HG02981 (cell line): ENCODE data around the gene SAMSN1.

ENCODE experiments used
- ATAC-seq: cut with Tn5 transposase; IDR thresholded peaks from one replicate; pipeline ENCODE4 v1.9.1; 2021; ENCODE audit warnings: mild to moderate bottlenecking, moderate library complexity; ENCODE audit not compliant: unreplicated experiment

The SAMSN1 gene

DNA sequence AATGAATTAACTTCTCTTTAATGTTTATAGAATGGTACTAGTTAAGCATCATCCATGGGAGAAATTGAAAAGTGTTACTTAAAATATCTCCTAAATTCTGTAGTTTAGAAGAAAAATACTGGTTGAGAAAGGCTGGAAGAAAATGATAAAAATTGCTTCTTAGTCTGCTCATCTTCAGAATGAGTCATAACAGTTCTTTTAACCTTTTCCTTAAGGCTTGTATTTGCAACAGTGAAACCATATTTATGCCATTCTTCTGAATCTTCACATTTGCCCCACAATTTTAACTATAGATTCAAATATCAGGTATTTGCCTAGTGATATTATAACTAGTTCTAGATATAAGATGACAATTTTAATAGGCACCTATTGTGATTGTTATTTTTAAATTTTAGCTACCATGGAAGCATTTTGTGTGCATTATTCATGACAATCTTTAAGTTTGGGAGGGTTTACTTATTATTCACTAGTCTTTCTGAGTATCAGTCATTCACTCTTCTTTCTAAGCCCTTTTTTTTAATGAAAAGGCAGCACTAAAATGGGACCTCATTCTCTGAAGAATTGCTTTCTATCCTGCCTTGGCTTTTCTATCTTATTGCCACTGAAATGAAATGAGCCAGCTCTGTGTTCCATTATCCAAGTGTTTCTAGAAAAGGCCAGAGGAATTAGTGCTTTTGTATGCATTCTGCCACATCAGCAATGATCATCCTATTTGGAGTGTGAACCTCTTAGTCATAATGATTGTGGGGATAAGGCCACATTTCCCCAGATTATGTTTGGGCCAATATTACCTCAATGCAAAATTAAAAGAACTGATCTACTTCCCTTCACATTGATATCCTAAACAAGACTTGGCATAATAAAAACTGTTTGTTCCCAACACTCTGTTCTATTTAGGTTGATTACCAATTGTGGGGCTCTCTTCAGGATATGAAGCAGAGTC is 58.4 kb downstream of the SAMSN1 start:
- ATAC-seq, result no peak

DNA sequence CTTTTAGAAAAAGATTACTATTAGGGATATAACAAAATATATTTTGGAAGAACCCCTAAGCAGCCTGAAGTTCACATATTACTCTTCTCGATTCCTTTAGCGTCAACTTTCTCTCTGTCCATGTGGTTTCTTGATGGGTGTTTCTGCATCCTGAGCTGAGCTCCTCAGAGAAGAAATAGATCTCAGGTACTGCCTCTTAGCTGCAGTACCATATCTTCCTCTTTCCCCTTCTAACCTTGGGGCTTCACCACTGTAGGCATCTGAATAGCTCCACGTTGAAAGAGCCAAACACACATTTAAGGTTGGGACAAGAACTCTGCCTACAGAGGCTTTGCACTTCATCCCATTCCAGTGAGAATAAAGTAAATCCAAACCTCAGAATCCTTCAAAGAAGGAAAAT is 59.2 kb downstream of the SAMSN1 start:
- no peak for ATAC-seq

DNA sequence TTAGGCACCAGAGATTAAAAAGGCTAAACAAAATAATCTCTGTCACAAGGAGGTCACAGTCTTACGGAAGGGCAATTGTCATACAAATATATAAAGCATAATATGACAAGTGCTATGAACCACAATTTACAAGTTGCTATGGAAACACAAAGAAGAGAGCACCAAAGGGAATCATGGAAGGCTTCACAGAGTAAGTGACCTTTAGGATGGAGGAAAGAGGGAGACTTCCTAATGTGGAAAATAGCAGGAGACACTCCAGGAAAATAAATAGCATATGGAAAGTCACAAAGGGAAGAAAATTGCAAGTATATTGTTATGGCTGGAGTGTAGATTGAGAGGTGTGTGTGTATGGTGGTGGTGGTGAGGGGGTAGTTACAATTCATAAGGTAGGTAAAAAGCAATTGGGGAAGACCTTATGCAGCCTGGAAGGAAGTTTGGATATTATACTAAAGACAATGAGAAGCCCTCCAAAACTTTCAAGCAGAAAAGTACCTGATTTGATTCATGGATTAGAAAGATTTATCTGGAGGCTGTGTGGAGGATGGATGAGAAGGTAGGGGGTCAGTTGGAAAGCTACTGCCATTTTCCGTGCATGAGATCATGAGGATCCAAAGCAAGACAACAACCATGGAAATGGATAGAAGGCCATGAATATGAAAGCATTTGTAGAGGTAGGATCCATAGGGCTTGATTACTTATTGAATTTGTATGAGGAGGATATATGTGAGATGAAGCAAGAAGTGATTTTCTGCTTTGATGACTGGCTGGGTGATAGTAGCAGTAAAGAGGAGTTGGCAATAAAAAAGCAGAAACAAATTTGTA is 61.7 kb downstream of the SAMSN1 start:
- ATAC-seq, result no peak

DNA sequence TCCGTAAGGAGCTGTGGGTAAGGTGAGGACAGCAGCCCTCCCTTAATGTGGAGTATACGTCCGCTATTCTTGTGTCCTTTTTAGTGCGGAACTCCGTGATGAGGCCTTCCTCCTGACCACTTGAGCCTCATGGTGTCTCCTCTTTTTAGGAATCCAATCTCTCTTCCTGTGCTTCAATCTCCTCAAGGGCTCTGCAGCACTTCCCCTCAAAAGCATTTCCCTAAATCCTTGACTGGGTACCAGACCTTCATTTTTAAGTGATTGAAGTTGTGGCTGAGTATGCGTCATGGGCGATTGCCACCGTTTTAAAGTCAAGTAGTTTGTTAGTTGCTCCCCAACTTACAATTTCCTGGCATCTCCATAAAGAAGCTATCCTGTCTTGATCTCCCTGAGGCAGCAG is 62.8 kb downstream of the SAMSN1 start:
- ATAC-seq, result no peak

DNA sequence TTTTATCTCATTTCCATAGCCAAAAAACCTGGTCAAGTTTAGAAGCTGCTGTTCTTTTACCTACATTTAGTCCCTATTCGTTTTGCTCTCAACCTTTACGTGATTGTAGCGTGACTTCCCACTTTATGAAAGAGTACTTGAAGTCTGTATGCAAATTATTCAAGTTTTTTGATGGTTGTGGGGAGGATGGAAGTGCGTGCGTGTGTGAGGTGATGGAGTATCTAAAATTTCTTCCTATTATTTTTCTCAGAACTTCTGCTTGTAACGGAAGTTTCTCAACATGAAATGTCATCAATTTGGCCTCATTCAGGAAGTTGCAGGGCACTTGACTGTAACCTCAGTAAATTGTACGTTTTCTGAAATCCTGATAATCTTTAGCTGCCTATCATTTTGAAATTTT is 64.0 kb downstream of the SAMSN1 start:
- ATAC-seq, result no peak

DNA sequence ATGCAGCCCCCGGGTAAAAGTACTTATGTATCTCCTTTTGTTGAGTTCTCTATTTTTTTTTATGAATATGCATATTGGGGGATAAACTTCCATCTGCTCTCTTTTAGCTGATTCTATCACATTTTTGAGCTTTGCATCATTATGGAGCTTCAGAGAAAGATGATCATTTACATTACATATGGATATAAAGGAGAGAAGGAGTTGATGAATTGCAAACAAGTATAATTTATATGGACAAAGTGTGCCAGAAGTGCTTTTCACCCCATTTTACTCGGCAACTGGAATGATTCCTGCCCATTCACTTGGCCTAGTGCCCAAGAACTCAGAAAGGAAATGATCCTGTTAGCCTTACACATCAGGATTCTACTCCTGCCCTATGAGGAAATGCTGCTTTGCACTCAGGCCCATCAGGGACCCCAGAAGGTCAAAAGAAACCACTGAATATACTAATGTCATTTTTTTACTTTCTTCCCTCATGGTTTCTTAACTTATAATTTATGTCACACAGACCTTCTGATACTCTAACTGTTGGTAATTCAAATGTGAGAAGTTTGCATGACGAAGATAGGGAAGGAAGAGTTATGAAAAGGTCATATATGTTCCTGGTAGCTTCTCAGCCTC is 65.6 kb downstream of the SAMSN1 start:
- ATAC-seq, result no peak

DNA sequence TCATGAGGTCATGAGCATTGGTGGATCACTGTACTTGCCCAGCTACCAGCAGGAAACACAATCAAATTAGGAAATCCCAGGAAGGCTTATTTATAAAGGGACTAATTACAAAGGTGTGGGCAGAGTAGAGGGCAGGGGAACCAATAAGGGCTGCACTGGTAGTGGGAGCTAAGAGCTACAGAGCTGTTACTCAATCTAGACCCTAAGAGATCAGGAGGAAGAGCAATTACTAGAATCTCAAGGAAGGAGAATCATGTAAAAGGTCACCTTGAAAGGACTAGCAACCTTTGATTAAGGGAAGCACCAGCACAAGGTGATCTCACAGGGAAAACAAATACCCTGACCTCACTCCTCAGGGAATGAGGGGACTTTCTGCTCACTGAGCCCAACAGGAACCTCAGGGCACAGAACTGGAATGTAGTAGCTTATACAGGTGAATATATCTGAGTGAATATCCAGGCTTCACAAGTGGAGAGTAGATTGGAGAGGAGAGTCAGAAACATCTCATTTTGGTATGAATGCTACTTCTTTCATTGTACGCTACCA is 66.8 kb downstream of the SAMSN1 start:
- no peak for ATAC-seq

DNA sequence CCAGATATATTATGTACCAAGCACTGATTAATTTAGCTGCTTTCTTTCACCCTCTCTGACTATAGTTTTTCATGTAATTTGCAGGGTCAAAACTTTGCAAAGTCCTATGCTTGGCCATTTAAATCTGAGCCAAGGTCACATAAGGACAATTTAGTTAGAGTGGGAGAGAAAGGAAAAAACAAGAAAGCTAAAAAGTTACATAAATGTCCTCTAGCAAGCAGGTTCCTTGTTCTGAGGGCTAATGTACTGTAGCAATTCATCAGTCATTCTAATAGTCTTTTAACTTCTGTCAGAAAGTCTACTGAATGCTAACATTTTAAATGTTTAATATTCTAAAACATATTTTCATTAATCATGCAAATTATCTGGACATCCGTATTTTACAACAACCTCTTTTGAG is 68.3 kb downstream of the SAMSN1 start:
- no peak for ATAC-seq

DNA sequence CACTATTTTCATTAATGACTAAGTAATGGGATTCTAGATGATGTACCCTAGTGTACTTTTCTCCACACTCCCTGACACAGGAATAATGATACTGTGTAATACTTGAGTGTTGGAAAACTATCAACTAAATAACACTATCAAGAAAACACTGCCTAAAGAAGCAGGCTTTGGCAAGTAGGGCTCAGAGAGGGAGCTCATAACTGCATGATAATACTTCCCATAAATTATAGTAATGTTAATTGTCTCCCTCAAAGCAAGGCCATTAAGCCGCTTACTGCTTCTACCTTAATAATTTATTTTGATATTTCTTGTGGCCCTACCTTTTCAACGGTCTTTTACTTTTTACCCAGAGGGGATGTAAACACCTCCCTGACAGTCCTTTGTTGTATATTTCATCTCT is 69.0 kb downstream of the SAMSN1 start:
- ATAC-seq, result no peak

DNA sequence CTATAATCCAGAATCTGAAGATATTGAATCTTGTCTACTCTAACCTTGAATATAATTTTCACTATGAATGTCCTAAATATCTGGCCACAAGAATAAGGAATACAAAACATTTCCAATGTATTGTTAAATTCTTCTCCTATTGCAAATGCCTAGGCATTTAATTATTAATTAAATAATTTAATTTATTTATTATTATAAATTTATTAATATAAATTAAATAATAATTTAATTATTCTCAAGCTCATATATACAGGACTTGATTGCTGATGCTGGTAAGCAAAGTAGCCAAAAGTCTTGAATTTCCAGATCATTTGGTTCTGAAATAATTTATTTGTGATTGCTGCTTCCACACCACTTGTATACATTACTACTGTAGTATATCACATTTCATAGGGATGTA is 71.1 kb downstream of the SAMSN1 start:
- ATAC-seq, result no peak

DNA sequence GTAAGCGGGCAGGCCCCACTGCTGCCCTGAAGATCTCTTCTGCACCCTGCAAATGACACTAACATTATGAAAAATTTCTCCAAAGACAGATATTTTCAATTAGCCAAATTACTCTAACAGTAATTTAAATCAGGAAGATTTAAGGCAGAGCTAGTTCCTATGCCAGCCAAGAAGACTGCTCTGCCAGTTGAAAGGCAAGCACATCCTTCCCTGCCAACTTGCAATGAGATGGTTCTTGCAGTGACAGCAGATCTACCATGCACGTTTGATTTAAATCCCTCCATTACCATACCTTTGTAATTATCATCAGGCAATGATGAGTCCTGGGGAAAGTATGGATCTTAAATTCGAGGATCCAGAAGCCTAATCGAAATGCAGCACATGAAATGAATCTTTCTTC is 76.5 kb downstream of the SAMSN1 start:
- ATAC-seq, result no peak

DNA sequence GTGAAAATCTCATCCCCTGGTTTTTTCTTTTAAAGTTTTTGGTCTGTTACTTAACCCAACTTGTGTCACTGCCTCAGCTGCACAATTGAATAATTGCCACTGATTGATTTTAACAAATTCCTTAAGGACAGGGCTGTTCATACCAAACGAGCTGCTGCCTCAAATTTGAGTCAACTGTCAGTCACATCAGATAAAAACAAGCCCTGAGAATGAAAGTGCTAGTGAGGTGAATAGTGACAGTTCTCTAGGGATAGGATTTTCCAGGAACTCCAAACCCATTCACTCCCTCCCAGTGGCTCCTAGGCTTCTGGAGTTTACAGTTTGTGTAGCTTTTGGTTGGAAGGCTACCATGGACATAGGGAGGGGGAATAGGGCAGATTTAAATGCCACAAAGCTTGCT is 79.4 kb downstream of the SAMSN1 start:
- ATAC-seq, result no peak

DNA sequence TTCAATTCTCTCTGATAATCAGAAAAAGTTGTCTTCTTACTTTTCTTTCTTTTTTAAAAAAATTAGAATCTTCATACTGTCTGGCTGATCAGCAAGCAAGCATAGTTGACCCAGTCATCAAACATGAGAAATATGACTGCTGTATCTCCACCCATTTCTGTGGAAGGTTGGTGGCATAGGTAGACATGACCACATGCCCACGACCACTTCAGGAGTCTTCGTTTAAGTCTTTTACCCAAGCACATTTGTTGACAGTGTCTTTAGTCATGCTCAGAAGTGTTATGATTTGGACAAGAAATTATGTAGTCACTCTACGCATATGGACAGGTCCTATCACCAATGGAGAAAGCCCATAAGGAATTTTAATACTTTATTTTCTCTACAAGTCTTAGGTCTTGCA is 88.4 kb downstream of the SAMSN1 start:
- no peak for ATAC-seq

DNA sequence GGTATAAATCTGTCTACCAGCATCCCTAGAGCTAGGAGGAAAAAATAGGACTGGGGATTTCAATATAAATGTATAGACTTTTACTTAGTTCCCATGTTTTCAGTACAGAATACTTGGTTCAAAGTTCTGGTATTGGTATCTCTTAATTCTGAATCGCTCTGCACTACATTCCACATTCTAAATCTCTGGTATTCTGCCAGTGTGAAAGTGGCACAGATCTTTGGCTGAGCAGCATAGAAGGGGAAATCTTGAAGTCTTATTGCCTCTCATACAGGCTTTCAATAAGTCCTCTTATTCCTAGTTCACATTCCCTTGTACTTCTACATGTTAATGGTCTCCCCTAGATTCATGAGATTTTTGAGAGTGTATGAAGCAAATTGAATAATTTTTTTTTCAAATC is 89.2 kb downstream of the SAMSN1 start:
- no peak for ATAC-seq

DNA sequence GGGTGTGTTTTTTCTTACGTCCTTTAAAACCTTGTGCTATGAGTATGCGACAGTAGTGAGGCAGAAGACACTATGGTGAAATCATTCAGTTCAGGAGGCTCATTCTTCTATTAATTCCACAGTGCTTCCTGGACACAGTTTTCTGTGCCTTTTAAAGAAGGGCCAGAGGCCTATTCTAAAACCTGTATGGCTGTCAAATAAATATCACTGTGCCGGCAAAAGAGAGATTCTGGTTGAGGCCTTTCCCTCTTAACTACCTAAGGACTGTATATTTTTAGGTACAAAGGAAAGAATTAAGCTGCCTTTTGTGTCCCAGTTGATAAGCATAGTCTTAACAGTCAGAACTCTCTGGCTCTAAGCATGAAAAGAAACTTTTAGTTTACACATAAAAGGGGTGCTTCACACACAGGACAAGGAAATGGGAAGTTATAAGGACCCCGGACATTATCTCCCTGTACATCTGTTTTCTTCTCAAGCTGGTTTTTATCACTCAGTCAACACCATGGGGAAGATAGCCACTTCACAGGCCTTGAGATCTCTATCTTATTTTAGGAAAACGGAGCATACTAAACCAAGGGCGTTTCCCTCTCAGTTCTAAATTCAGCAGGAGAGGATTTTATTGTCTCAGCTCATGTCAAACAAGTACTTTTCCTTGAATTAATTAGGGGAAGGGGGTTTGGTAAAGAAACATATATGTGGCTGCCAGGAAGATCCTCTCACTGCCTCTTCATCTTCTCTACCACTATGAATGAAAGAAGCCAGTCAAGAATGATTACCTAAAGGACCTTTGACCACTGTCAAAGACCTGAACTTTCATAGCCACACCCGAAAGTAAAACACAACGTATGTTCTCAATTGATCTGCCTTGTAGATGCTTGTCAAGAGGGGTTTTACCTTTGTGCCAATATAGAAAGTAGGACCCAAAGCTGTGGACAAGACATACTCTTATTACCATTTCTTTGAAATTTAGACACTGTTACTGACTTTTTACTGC is 91.8 kb downstream of the SAMSN1 start:
- peak; percentile 84 for ATAC-seq

DNA sequence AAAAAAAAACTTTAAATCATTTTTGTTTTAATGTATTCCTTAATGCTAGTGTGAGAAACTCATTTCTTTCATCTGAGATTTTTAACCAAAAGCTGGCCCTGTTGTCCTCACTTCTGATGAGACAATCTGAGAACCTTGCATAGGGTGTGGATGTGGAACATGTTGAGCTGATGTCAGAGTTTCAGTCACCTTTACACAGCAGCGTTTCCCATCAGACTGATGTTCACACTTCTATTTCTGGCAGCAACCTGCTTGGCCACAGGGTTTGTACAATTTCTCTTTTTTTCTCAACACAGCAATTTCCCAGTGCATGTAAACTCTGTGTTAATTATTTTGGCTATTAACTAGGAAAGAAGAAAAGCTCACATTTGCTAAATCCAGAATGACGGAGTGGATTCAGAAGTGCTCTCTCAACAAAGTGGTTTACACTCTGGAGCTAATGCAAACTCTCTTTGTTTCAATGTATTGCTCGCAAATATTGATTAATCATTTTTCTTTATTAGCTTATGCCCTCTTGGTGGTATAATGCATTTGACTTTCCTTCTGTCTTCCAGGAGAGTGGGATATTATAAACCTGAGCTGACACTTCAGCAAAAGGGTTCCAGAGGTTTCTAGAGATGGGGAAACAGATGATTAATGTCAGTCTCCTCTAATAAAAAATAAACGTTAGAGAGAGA is 92.6 kb downstream of the SAMSN1 start:
- ATAC-seq, result peak; percentile 70

DNA sequence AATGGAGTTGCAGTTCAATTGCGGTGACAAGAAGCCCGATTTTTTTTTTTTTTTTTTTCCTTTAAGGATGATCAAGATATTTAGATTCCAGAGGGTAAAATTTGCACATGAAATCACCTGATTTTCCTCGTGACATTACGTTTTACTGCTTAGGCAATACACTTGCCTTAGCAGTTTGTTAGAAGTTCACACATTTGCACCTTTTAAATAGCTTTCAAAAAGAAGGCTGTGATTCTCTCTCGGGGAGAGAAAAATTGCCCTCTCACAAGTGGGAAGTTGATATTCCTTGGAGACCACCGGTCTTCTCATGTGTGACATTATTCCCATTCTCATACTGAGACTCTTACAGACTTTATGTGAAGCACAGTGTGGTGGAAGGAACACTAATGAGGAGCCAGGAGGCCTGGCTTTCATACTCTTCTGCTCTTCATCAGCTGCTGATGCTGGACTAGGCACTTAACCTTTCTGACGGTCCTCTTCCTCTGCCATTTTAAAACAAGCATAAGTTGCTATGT is 93.3 kb downstream of the SAMSN1 start:
- ATAC-seq, result peak; percentile 8

DNA sequence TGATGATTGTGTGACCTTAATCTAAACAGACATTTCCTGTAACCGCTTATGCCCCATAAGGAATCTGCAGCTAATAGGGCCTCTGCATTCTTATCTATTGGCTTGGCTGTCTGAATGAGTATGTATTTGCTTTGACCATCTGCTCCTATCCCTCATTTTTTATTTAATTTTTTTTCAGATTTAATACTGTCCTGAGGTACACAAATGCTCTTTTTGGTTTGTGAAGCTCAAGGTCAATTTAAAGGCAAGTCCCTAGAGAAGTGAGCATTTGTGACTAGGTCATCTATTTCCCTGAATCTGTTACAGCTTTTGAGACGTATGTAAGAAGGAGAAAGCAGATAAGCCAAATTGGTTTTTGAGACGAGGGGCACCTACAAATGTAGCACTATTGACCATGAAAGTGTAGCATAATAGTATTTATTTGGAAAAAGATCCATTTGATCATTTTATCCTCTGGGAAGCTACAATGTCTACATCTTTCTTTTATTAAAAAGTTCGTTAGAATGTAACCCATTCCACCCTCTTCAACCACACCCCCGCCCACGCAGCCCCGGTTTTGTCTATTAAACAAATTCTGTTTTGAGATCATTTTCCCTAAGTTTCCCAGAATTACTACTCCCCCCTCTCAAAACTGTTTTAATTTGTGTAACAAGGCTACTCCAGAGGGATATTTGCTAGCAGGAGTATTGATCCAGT is 93.9 kb downstream of the SAMSN1 start:
- no peak for ATAC-seq

DNA sequence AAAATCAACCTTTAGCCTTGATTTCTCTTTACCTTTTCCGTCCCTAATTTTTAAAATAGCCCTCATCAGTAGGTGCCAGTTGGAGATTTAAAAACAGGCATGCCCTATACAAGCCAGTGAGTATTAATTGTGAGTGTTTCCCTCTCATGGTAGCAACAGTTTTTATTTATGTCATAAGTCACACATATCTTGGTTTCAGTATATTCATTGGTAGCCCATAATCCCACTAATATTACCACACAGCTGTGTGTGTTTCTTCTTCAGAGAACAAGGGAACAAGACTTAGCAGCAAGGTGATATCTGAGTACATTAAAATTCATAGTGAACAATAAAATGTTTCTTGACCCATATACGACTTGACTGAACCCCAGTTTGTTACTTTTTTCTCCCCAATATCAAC is 94.6 kb downstream of the SAMSN1 start:
- ATAC-seq, result no peak
